ENCODE measurements around the gene INF2. TPM values are rescaled to one million over a fixed set of nuclear protein-coding genes. Genes with fewer than 3 reads are reported as not detected.

INF2 gene
- total RNA-seq, 2 experiments from 2014 or later, result 74.9 to 76.9 TPM

- DNase-seq, result peak; percentile 65 to 86 (median 70)
- Histone ChIP-seq H3K9me3 (ENCODE audit: control insufficient read depth in 1 of 2, insufficient read depth in 1 of 2, low read length in 2 of 2) (no peaks in the 10 kb centered on the region), H3K36me3 (ENCODE audit: insufficient read depth, low read length) (peaks cover 54% of the 10 kb centered on the region), H3K27ac (ENCODE audit: low read depth in 1 of 2, low read length in 2 of 2) (no peak overlapping the region), H3K4me3 (ENCODE audit: low read length) (no peak overlapping the region), H3K4me1 (ENCODE audit: insufficient read depth, low read length) (peaks cover 8% of the 10 kb centered on the region), H3K27me3 (ENCODE audit: control insufficient read depth in 1 of 2, insufficient read depth in 2 of 2, low read length in 2 of 2) (no peaks in the 10 kb centered on the region)
- peak; percentile 97 for ATAC-seq (ENCODE audit: poor library complexity)
- H3K27ac Mint-ChIP-seq, result peak overlapping the region; percentile 13
- H3K4me1 Mint-ChIP-seq (ENCODE audit: low read depth), result peaks cover 5% of the 10 kb centered on the region
- ChIA-PET CTCF (interaction anchor here (1.1 to 1.3 kb wide), 2 partner anchors 14 to 43 kb away, joined by 3 to 5 read pairs; no protein-coding TSS in a partner anchor), POLR2A (interaction anchor here (1.5 kb wide), 1 partner anchor 43 kb away, joined by 8 read pairs; no protein-coding TSS in a partner anchor)
- no peaks in the 10 kb centered on the region for H3K27me3 Mint-ChIP-seq
- peak; percentile 96 for TF ChIP-seq CTCF (IDR thresholded peaks at IDR 0.05)
- H3K36me3 Mint-ChIP-seq (ENCODE audit: low read depth), result peaks cover 16% of the 10 kb centered on the region
- H3K4me3 Mint-ChIP-seq, result no peak overlapping the region
- intact Hi-C loops (cut with DNase I, micrococcal nuclease), result loop anchor here (1.0 to 5.0 kb wide), 4 partner anchors 24 to 571 kb away; partner anchors contain the start of gene KIF26A (in 1 of the 2)
- no peaks in the 10 kb centered on the region for H3K9me3 Mint-ChIP-seq
These were observed 19.3 kb downstream of the INF2 start for GRCh38 chr14:104708606-104709268.

GRCh38 chr14:104709387-104710039, 20.1 kb downstream of the INF2 start:
- ATAC-seq (ENCODE audit: poor library complexity) (no peak), DNase-seq (no peak)
- H3K27me3 ChIP-seq (ENCODE audit: control insufficient read depth in 1 of 2, insufficient read depth in 2 of 2, low read length in 2 of 2), result no peaks in the 10 kb centered on the region
- peaks cover 11% of the 10 kb centered on the region for H3K36me3 Mint-ChIP-seq (ENCODE audit: low read depth)
- peaks cover 5% of the 10 kb centered on the region for H3K4me1 Mint-ChIP-seq (ENCODE audit: low read depth)
- no peaks in the 10 kb centered on the region for H3K9me3 ChIP-seq (ENCODE audit: control insufficient read depth in 1 of 2, insufficient read depth in 1 of 2, low read length in 2 of 2)
- H3K36me3 ChIP-seq (ENCODE audit: insufficient read depth, low read length), result peaks cover 54% of the 10 kb centered on the region
- H3K27me3 Mint-ChIP-seq, result no peaks in the 10 kb centered on the region
- no peak overlapping the region for H3K27ac ChIP-seq (ENCODE audit: low read depth in 1 of 2, low read length in 2 of 2)
- CTCF ChIA-PET, result interaction anchor here (1.1 to 1.3 kb wide), 2 partner anchors 13 to 44 kb away, joined by 3 to 5 read pairs; no protein-coding TSS in a partner anchor
- POLR2A ChIA-PET, result interaction anchor here (1.5 kb wide), 1 partner anchor 44 kb away, joined by 8 read pairs; no protein-coding TSS in a partner anchor
- no peaks in the 10 kb centered on the region for H3K9me3 Mint-ChIP-seq
- no peak overlapping the region for H3K4me3 Mint-ChIP-seq
- intact Hi-C loops (cut with DNase I, micrococcal nuclease), result loop anchor here in 1 of 2 experiments (2.0 to 5.0 kb wide), 2 partner anchors 25 to 572 kb away; partner anchors contain the start of gene KIF26A
- H3K4me3 ChIP-seq (ENCODE audit: low read length), result no peak overlapping the region
- TF ChIP-seq CTCF (IDR thresholded peaks at IDR 0.05), result no peak
- H3K4me1 ChIP-seq (ENCODE audit: insufficient read depth, low read length), result peaks cover 8% of the 10 kb centered on the region
- H3K27ac Mint-ChIP-seq, result no peak overlapping the region

GRCh38 chr14:104710071-104710735, 20.8 kb downstream of the INF2 start:
- H3K4me3 Mint-ChIP-seq, result no peak overlapping the region
- peaks cover 57% of the 10 kb centered on the region for H3K36me3 ChIP-seq (ENCODE audit: insufficient read depth, low read length)
- ATAC-seq (ENCODE audit: poor library complexity) (no peak), DNase-seq (no peak)
- no peaks in the 10 kb centered on the region for H3K27me3 ChIP-seq (ENCODE audit: control insufficient read depth in 1 of 2, insufficient read depth in 2 of 2, low read length in 2 of 2)
- H3K27ac ChIP-seq (ENCODE audit: low read depth in 1 of 2, low read length in 2 of 2), result no peak overlapping the region
- ChIA-PET CTCF (no interaction called here), POLR2A (interaction anchor here (1.5 kb wide), 1 partner anchor 45 kb away, joined by 8 read pairs; no protein-coding TSS in a partner anchor)
- peaks cover 8% of the 10 kb centered on the region for H3K4me1 ChIP-seq (ENCODE audit: insufficient read depth, low read length)
- no peak overlapping the region for H3K4me3 ChIP-seq (ENCODE audit: low read length)
- no peaks in the 10 kb centered on the region for H3K27me3 Mint-ChIP-seq
- no peak overlapping the region for H3K27ac Mint-ChIP-seq
- H3K9me3 ChIP-seq (ENCODE audit: control insufficient read depth in 1 of 2, insufficient read depth in 1 of 2, low read length in 2 of 2), result no peaks in the 10 kb centered on the region
- H3K4me1 Mint-ChIP-seq (ENCODE audit: low read depth), result peaks cover 5% of the 10 kb centered on the region
- no peaks in the 10 kb centered on the region for H3K9me3 Mint-ChIP-seq
- TF ChIP-seq CTCF (IDR thresholded peaks at IDR 0.05), result no peak
- H3K36me3 Mint-ChIP-seq (ENCODE audit: low read depth), result peaks cover 14% of the 10 kb centered on the region
- intact Hi-C loops (cut with DNase I, micrococcal nuclease), result no loop called here
